IMR-90 (cell line): Measurements from ENCODE around the gene GLI1. TPM values are rescaled to one million over a fixed set of nuclear protein-coding genes. Genes with fewer than 3 reads are reported as not detected.

Source experiments
- ATAC-seq: fragments of 200-7000 bp; cut with Tn5 transposase; 2 replicates; pipeline ENCODE4 v1.9.1; 2020; ENCODE audit warnings: low read depth, mild to moderate bottlenecking, moderate library complexity
- BruUV-seq: library from RNA; stranded (reverse); fragments of 400-500 nt; replicated peaks from 2 replicates; lab custom pipeline; 2021; lab: Mats Ljungman, UMichigan
- CTCF ChIA-PET: fragments of 300-600 bp; formaldehyde crosslinking; extraction: SDS; loops from one replicate; lab custom pipeline; 2021; ENCODE audit warnings: antibody characterized with exemption; lab: Yijun Ruan, JAX
- POLR2A ChIA-PET: fragments of 300-600 bp; sonication (Branson Sonifier 250); formaldehyde crosslinking; loops from one replicate; lab custom pipeline; 2022; ENCODE audit warnings: antibody characterized with exemption; ENCODE audit not compliant: unreplicated experiment; lab: Charles Lee
- DNase-seq: peaks from one replicate; pipeline ENCODE4 v3.0.0; 2013
- H2AFZ ChIP-seq: replicated peaks from 2 replicates; pipeline ENCODE3; 2013; ENCODE audit warnings: low read length, mild to moderate bottlenecking; ENCODE audit not compliant: poor library complexity
- H2AK5ac ChIP-seq: 2 replicates; pipeline ENCODE4 v1.6.1; 2013; ENCODE audit warnings: low read depth, low read length, inconsistent platforms
- H2AK9ac ChIP-seq: replicated peaks from 2 replicates; pipeline ENCODE3; 2013; ENCODE audit warnings: mild to moderate bottlenecking, low read depth, low read length, moderate library complexity; ENCODE audit not compliant: poor library complexity
- H2BK120ac ChIP-seq: 2 replicates; pipeline ENCODE4 v1.6.1; 2013; ENCODE audit warnings: low read depth, low read length, inconsistent platforms
- H2BK15ac ChIP-seq: 3 replicates; pipeline ENCODE4 v1.6.1; 2013; ENCODE audit warnings: low read depth, low read length, inconsistent platforms
- H2BK20ac ChIP-seq: 2 replicates; pipeline ENCODE4 v1.6.1; 2013; ENCODE audit warnings: low read depth, mild to moderate bottlenecking, inconsistent platforms, low read length, moderate library complexity
- H2BK5ac ChIP-seq: 2 replicates; pipeline ENCODE4 v1.6.1; 2013; ENCODE audit warnings: mild to moderate bottlenecking, low read depth, low read length, inconsistent platforms; ENCODE audit not compliant: poor library complexity, severe bottlenecking
- H3K14ac ChIP-seq: replicated peaks from 2 replicates; pipeline ENCODE4 v1.6.1; 2013; ENCODE audit warnings: low read depth, low read length, inconsistent platforms
- H3K18ac ChIP-seq: 2 replicates; pipeline ENCODE4 v1.6.1; 2013; ENCODE audit warnings: low read depth, low read length, control low read depth
- H3K23ac ChIP-seq: 2 replicates; pipeline ENCODE4 v1.6.1; 2013; ENCODE audit warnings: low read depth, low read length, inconsistent platforms
- H3K27ac ChIP-seq: 2 replicates; pipeline ENCODE4 v1.5.1; 2013; ENCODE audit warnings: mild to moderate bottlenecking, control low read depth, low read length; ENCODE audit not compliant: insufficient read depth
- H3K27me3 ChIP-seq: 2 replicates; pipeline ENCODE4 v1.6.1; 2013; ENCODE audit warnings: low read length; ENCODE audit not compliant: control insufficient read depth, insufficient read depth
- H3K36me3 ChIP-seq: 2 replicates; pipeline ENCODE4 v1.6.1; 2013; ENCODE audit warnings: low read length, mixed read lengths; ENCODE audit not compliant: control insufficient read depth, insufficient read depth
- H3K4ac ChIP-seq: 2 replicates; pipeline ENCODE4 v1.6.1; 2013; ENCODE audit warnings: low read depth, low read length, inconsistent platforms
- H3K4me1 ChIP-seq: 2 replicates; pipeline ENCODE4 v1.6.1; 2013; ENCODE audit warnings: low read length, mixed read lengths; ENCODE audit not compliant: control insufficient read depth, insufficient read depth
- H3K4me2 ChIP-seq: 2 replicates; pipeline ENCODE4 v1.6.1; 2013; ENCODE audit warnings: low read depth, mild to moderate bottlenecking, control low read depth, low read length, moderate library complexity
- H3K4me3 ChIP-seq: 2 replicates; pipeline ENCODE4 v1.5.1; 2013; ENCODE audit warnings: low read depth, mild to moderate bottlenecking, control low read depth, low read length, moderate library complexity; ENCODE audit not compliant: insufficient read depth
- H3K56ac ChIP-seq: 2 replicates; pipeline ENCODE4 v1.6.1; 2013; ENCODE audit warnings: low read length, inconsistent platforms; ENCODE audit not compliant: insufficient read depth; ENCODE audit errors: extremely low read depth
- H3K79me1 ChIP-seq, 2 experiments: 2 replicates each; pipeline ENCODE4 v1.6.1; 2013; ENCODE audit warnings: low read length in 2 of 2, inconsistent platforms in 1 of 2, low read depth in 1 of 2
- H3K9ac ChIP-seq: 2 replicates; pipeline ENCODE4 v1.6.1; 2013; ENCODE audit warnings: low read depth, low read length, control low read depth
- H3K9me1 ChIP-seq: 2 replicates; pipeline ENCODE4 v1.6.1; 2013; ENCODE audit warnings: low read length, inconsistent platforms; ENCODE audit not compliant: insufficient read depth
- H3K9me3 ChIP-seq: 2 replicates; pipeline ENCODE4 v1.6.1; 2013; ENCODE audit warnings: low read length; ENCODE audit not compliant: control insufficient read depth, insufficient read depth
- H4K20me1 ChIP-seq: 2 replicates; pipeline ENCODE4 v1.6.1; 2013; ENCODE audit warnings: low read length, inconsistent platforms; ENCODE audit not compliant: insufficient read depth
- H4K5ac ChIP-seq: 2 replicates; pipeline ENCODE4 v1.6.1; 2013; ENCODE audit warnings: mild to moderate bottlenecking, low read depth, low read length, control low read depth
- H4K8ac ChIP-seq, 2 experiments: 2 replicates each; pipeline ENCODE4 v1.6.1; 2013; ENCODE audit warnings: low read depth in 2 of 2, low read length in 2 of 2, control low read depth in 1 of 2, inconsistent platforms in 1 of 2
- H4K91ac ChIP-seq: 2 replicates; pipeline ENCODE4 v1.6.1; 2013; ENCODE audit warnings: low read depth, low read length, inconsistent platforms; ENCODE audit not compliant: insufficient read depth
- BHLHE40 ChIP-seq: fragments of 150-350 bp; IDR thresholded peaks from 2 replicates; pipeline ENCODE4 v1.6.1; 2016; ENCODE audit warnings: mild to moderate bottlenecking, low read depth, low read length
- CEBPB ChIP-seq: IDR thresholded peaks from 2 replicates; pipeline ENCODE4 v1.6.1; 2012; ENCODE audit warnings: low read depth, low read length, improper control_type of control experiment
- MAFK ChIP-seq: IDR thresholded peaks from 2 replicates; pipeline ENCODE4 v1.6.1; 2012; ENCODE audit warnings: low read depth, low read length, improper control_type of control experiment
- RCOR1 ChIP-seq: IDR thresholded peaks from 2 replicates; pipeline ENCODE4 v1.6.1; 2012; ENCODE audit warnings: mild to moderate bottlenecking, low read length, improper control_type of control experiment; ENCODE audit not compliant: insufficient replicate concordance
- WGBS, 2 experiments: methylation state at CpG; one replicate each; pipeline versions ENCODE4 v1.1.5 to v1.1.7; 2013; ENCODE audit warnings: missing lambda C conversion rate in 2 of 2; ENCODE audit not compliant: insufficient read length in 1 of 2; ENCODE audit errors: extremely low coverage in 2 of 2; 5-methylcytosine and 5-hydroxymethylcytosine counted together
- dilution Hi-C: fragments of 300-500 bp; cut with HindIII; formaldehyde crosslinking; loops from one replicate; pipeline ENCODE4 v1.14.3; 2018; ENCODE audit warnings: low sequenced_read_pairs; ENCODE audit not compliant: unreplicated experiment
- in situ Hi-C: fragments of 300-500 bp; cut with MboI; formaldehyde crosslinking; loops from 3 replicates; pipeline ENCODE4 v1.14.3; 2019; ENCODE audit warnings: low sequenced_read_pairs, inconsistent platforms, mixed read lengths
- intact Hi-C: fragments of 100-400 bp; cut with micrococcal nuclease; formaldehyde crosslinking; loops from 2 replicates; pipeline ENCODE4 v1.10.0; 2022
- polyA plus RNA-seq, 3 experiments: library from polyadenylated mRNA; depleted of rRNA; stranded (reverse); fragments of >200 nt; gene quantifications; 2 replicates each; pipeline ENCODE4 v1.2.3, GENCODE V29; 2012; ENCODE audit warnings: low replicate concordance in 1 of 3
- total RNA-seq: library from RNA; depleted of rRNA; stranded (reverse); fragments of >200 nt; gene quantifications from 2 replicates; pipeline ENCODE4 v1.2.3, GENCODE V29; 2012
- TF ChIP-seq, protein P1 (sequence below): conservative IDR thresholded peaks from 2 replicates; pipeline ENCODE4 v1.5.1; 2012; ENCODE audit warnings: mild to moderate bottlenecking, low read depth, low read length, improper control_type of control experiment

GLI1 gene
- total and polyA plus RNA-seq, 2 of the 4 experiments (the other 2 are of a cell fraction), result 1.3 to 3.8 TPM

DNA sequence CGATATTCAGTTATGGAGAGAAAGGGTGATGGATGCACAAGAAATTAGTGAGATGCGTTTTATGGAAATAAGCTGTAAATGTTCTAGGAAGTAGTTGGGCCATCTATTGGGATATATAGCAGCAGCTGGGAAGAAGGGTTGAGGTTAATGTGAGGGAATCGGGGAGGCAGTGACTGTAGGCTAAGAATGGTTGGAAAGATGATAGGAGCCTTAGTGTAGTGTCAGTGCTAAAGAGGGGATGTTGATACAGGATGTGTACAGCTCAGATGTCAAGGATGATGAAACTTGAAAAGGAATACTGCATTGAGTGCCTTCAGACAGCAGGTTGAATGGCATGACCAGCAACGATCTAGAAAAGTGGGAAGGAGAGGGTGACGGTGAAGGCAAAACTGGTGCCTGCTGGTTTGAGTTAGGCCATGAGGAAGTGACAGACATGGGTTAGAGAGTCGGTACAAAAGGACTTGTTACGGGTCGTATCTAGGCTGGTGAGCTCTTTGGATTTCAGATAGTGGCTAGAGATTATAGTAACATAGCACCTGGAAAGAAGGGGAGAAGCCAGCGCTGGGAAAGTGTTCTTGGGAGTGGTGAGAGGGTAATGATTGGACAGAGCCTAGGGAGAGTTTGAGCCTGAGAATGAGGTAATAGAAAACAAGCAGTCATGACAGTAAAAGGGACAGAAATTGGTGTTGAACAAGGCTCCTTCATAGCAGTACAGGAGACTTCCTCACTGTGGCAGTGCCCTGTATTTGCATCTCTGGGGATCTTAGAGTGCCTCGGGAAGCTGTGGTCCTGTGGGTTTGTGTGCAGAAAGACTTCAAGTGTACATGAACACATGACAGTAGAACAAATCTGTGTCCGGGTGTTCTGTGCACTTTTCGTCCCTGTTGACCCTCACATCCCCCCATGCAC is 37.9 kb downstream of the GLI1 start:
- TF ChIP-seq BHLHE40 (no peak), MAFK (no peak), CEBPB (no peak), RCOR1 (no peak)
- TF ChIP-seq, protein P1, sequence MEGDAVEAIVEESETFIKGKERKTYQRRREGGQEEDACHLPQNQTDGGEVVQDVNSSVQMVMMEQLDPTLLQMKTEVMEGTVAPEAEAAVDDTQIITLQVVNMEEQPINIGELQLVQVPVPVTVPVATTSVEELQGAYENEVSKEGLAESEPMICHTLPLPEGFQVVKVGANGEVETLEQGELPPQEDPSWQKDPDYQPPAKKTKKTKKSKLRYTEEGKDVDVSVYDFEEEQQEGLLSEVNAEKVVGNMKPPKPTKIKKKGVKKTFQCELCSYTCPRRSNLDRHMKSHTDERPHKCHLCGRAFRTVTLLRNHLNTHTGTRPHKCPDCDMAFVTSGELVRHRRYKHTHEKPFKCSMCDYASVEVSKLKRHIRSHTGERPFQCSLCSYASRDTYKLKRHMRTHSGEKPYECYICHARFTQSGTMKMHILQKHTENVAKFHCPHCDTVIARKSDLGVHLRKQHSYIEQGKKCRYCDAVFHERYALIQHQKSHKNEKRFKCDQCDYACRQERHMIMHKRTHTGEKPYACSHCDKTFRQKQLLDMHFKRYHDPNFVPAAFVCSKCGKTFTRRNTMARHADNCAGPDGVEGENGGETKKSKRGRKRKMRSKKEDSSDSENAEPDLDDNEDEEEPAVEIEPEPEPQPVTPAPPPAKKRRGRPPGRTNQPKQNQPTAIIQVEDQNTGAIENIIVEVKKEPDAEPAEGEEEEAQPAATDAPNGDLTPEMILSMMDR, result no peak
- H3K4me3 ChIP-seq, result no peak overlapping the region
- in situ Hi-C loops (no loop called here), dilution Hi-C loops (no loop called here), intact Hi-C loops (no loop called here)
- H4K20me1 ChIP-seq, result peaks cover 28% of the 10 kb centered on the region; the same call in 1 of the 2 replicates
- no peak overlapping the region for H2BK15ac ChIP-seq
- H3K23ac ChIP-seq, result no peak overlapping the region
- peak overlapping the region; percentile 28 for H2AK9ac ChIP-seq
- no peaks in the 10 kb centered on the region for H3K9me3 ChIP-seq
- ATAC-seq, result no peak
- H4K8ac ChIP-seq, result no peak overlapping the region
- H2BK120ac ChIP-seq, result no peak overlapping the region
- H3K4me1 ChIP-seq, result no peaks in the 10 kb centered on the region
- peaks cover 14% of the 10 kb centered on the region for H3K9me1 ChIP-seq
- H3K18ac ChIP-seq, result no peak overlapping the region
- H3K4me2 ChIP-seq, result no peak overlapping the region
- H2AK5ac ChIP-seq, result no peak overlapping the region
- H3K14ac ChIP-seq, result no peak overlapping the region
- H3K36me3 ChIP-seq, result peaks cover 48% of the 10 kb centered on the region
- no peak overlapping the region for H2BK5ac ChIP-seq
- H4K5ac ChIP-seq, result no peak overlapping the region
- BruUV-seq, result no TSS peak
- H3K56ac ChIP-seq, result no peak overlapping the region
- no peak overlapping the region for H3K9ac ChIP-seq
- no peak overlapping the region for H3K4ac ChIP-seq
- H2BK20ac ChIP-seq, result no peak overlapping the region
- no peak overlapping the region for H3K27ac ChIP-seq
- ChIA-PET CTCF (no interaction called here), POLR2A (no interaction called here)
- H4K91ac ChIP-seq, result no peak overlapping the region
- H3K27me3 ChIP-seq, result no peaks in the 10 kb centered on the region
- 97% methylated on average over 8 of the region's 12 CpGs; no CpG with 5 or more reads in 1 of the 2 experiments for WGBS, 2 experiments
- H3K79me1 ChIP-seq, result peaks cover 46 to 48% of the 10 kb centered on the region in 2 experiments
- H2AFZ ChIP-seq, result no peak overlapping the region
- no peak for DNase-seq
